ENCODE data around the gene SASH1.

The SASH1 gene

DNA sequence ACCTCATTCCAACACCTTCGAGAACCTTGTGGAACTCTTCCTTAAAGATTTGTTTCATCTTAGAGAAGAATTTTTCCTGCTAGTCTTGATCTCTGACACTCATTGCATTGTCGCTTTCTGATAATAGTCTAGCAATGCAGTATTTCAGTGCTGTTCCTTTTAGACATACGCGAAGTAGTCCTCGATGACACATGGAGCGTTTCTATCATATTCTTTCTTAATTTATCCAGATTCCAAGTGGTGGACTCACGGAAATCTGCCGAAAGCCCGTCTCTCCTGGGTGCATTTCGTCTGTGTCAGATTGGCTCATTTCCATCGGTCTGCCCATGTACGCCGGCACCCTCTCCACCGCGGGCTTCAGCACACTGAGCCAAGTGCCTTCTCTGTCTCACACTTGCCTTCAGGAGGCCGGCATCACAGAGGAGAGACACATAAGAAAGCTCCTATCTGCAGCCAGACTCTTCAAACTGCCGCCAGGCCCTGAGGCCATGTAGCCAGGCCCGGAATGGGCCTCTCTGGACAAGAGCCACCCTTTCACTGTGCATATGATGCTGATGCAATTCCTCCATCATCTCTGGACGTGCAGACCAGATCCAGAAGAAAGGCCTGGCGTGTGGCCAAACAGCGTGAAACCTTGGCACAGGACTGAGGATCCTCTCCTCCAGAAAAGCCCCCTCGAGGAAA, 205.6 kb downstream of the SASH1 start:
- DNase-seq (ENCODE audit: low read depth in 3 of 3), result no peak

DNA sequence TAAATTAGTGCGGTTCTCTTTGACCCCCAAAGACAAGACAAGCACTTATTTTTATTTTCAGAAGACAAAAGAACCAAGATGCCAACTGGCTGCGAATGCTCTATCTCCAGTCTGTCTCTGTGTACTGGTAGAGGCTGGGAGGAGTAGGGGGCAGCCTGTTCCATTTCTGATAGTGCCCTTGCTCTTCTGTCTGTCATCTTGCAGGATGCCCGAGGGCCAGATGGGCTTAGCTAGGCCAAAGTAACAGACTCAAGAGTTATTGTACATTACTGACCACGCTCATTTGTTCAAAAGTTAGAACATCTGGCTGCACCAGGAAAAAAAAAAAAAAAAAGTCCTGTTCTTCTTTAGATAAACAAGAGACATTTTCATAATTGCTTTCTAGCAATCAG, 206.1 kb downstream of the SASH1 start:
- no peak for DNase-seq (ENCODE audit: low read depth in 3 of 3)

DNA sequence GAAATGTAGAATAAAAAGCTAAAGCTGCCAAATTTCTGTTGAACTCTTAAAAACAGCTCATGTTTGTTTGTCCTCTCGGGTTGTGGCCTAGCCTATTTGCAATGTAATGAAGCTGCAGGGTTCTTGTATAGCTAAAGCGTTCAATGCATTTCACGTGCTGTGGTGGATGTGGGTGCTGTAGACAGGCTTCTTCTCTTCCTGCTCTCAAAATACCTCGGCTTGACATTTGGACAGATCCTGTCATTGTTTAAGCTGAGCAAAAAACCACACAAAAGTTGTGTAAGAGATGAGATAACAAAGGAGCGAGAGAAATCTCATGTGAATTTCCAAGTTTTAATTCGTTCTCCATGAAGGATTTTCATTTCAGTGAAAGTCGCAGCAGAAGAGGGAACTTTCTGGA, 207.9 kb downstream of the SASH1 start:
- DNase-seq (ENCODE audit: low read depth in 3 of 3), result no peak

DNA sequence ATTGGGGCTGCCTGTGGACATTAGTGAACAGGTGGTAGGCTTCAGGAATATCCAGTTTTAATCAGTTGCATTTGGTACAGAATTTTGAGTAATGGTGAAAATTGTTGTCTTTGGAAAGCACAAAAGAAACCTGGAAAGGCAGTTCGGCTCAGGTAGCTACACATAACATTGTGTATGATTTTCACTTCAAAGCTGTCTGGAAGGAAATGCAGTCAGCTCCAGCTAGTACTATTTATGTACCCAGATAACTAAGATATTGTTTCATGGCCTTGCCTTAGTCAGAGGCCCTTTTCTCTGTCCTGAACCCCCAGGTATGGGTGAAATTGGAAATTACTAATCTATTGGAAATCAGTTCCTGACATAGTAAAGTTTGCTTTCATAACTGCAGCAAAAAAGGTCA, 208.6 kb downstream of the SASH1 start:
- no peak for DNase-seq (ENCODE audit: low read depth in 3 of 3)

DNA sequence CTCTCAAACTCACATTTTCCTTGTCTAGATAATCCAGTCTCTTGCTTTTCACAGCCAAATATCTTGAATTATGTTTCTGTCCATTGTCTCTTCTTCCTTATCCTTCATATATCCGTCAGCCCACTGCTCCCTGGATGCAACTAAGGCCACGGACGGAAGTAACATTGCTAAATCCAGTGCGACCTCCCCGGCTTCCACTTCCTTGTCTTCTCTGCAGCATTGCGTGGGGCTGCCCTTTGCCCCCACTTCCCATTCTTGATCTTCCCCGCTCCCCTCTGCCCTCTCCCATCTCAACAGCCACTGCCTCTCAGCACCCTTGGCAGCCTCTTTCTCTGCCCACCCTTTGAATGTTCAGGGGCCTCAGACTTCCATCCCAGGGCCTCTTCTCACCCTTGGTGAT, 213.8 kb downstream of the SASH1 start:
- no peak for DNase-seq (ENCODE audit: low read depth in 3 of 3)

DNA sequence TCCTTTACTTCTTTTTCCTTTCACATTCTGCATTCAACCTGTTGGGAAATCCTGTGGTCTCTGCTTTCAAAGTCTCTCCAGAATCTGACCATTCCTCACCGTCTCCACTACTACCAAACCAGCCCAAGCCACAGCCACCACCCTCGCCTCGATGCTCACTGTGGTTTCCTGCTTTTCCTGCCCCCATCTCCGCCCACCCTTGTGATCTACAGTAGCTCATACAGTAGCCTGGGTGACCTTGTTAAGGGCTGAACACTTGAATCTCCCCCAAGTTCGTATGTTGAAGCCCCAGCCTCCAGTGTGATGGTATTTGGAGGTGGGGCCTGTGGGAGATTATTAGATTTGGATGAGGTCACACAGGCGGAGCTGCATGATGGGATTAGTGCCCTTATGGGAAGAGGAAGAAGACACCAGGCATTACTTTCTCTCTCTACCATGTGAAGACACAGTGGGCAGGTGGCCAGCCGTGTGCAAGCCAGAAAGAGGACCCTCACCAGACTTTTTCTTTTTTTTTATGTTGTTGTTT, 215.2 kb downstream of the SASH1 start:
- no peak for DNase-seq (ENCODE audit: low read depth in 3 of 3)

DNA sequence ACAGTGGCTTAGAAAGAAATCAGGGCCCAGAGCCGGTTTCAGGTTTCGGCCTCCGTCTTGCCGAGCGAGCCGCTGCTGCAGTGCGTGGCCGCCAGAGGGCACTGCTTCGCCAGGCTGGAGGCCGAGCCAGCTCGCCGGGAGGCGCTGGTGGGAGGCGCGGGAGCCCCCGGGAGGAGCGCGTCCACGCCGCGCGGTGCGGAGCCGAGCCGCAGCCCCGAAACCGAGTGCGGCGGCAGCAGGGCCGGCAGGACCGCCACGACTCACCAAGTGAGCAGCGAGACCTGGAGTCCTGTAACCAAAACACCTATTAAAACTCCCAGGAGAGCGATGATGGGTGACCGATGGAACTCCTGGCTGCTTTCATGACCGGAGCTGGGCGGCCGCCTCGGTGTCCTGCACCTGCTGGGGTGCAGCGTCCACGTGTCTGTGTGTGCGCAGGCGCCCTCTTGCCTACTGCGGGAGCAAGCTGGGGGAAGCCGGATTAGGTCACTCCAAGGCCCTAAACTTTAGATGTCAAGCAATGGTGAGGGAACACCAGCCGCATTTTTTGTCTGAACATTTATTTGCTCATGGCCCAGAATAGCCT, 217.3 kb downstream of the SASH1 start:
- DNase-seq (ENCODE audit: low read depth in 3 of 3), result peak; percentile 35 to 61 (median 48)

DNA sequence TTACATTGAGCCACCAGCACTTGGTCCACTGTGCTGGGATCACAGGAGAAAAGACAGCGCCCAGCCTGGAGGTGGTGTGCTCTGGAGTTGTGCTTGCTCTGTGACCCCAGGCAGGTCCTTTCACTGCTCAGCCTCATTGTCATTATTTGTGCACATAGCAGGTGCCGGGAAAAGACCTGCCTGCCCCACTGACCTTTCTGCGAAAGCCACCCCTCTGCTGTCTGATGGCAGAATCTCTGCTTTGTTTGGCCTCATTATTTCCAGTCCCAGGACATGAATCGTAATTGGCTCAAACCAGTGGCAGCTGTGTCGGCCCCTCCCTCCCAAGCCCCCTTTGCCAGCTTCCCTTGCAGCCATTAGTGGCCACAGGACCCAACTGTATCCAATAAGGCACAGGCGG, 219.0 kb downstream of the SASH1 start:
- no peak for DNase-seq (ENCODE audit: low read depth in 3 of 3)

DNA sequence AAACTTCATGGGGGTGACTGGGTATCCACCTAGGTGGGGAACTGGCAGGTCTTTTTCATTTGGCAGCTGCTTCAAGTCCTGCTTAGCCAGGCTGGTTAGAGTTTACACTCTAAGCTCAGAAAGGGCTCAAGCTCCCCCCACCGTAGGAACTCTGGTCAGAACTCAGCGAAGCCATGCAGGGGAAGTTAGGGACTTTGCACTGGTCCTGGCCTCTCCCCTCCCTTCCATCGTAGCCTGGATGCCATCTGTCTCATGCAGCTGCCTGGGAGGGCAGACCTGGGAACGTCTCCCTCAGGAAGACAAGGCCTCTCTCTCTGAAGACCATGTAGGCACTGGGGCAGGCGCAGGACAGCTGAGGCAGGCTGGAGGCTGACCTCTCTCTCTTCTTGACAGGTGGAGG, 220.4 kb downstream of the SASH1 start:
- no peak for DNase-seq (ENCODE audit: low read depth in 3 of 3)

DNA sequence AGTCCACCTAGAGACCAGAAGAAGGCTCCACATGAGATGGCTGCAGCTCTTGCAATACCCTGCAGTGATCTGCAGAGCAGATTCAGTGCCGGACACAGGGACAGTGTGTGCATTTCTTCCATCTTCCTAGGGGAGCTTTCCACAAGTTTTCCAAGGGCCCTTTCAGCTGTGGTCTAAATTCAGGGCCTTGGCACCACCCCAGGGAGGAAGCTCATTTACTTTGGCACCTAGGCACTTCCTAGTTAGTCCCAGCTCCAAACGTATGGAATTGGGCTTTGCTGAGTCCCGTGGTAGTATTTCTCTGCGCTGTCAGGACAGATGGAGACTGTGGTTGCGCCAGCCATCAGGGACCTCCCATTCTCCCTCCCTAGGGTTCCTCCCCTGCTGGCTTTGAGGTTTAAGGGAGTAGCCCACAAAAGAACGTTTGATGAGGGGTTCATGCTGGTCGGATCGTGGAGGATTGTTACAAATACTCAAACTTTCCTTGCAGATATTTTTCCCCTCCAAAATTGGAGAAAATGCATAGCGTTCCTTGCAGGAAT, 221.9 kb downstream of the SASH1 start:
- no peak for DNase-seq (ENCODE audit: low read depth in 3 of 3)

DNA sequence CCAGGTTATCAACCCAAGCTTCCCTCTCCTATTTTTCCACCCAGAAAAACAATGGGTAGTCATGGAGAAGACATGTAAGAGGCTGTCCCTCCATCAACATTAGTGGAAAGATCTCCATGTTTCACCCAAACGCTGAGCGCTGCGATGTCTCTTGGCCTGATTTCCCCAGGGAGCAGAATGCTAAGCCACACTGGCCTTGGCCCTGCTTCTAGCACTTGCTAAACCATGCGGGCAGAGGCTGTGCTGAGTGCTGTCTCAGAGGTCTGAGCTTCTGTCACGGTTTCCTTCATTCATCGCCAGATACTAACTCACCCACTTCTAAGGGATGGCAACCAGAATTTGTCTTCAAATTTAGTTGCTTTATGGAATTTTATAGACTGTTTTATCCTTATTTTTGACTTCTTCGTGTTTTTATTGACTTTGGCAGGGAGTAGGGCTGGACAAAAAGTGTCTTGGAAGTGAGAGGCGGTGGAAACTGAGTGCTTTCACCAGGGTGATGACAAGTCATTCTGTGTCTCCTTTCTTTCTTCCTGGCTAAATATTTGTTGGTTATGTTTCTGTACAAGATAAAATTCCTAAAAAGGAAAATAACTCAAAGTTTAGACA, 222.8 kb downstream of the SASH1 start:
- no peak for DNase-seq (ENCODE audit: low read depth in 3 of 3)

DNA sequence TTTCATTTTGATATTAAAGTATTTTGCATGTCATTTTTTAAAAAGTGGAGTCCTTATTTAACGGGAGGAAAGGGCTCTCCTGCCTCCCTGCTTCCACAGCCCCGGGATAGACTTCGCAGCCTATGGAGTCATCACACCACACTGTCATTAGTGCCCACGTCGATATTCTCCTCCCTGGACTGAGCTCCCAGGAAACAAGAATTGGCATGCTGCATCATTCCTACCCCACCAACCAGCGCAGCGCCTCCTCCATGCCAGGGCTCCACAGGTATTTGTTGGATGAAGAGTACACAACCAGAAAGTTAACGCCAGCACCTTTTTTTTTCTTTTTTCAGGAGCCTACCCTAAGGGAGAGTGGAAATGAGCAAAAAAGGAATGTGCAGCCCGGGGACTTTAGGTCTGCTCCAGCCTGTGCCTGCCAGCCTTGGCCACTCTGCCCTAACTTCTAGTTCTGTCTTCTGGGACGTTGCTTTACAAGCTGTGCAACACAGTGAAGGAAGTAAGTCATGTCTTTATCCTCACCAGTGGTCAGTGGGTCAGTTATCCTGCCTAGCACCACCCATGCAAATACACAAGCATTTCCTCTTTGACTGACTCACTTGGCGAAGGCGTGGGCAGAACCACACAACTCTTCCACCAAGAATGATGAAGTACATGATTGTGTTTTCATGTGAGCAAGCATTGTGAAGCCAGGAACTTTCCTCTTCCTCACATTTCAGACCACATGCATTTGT, 223.5 kb downstream of the SASH1 start:
- no peak for DNase-seq (ENCODE audit: low read depth in 3 of 3)

DNA sequence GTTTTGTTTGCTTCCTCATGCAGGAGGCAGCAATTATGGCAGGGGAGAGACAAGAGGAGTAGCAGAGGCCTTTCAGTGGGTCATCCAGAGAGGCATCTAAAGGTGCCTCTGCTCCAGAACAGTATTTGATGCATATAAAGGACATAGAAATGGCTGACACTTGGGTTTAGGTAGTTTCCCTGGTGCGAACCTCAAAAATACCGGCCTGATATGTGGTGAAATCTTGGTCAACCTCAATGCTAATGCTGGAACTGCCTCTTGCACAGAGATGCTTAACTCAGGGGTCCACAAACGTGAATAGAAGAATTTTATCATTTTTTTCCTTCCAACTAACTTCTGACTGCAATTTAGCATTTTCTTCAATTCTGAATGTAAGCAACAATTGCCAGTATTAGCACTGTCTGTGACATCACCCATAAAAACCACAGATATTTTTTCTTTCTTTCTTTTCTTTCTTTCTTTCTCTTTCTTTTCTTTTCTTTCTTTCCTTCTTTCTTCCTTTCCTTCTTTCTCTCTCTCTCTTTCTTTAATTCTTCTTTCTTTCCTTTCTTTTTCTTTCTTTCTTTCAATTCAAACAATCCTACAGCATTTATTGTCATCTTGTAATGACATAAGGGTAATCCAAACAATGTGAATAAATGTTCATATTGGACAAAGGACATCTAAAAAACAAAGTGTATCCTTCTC, 224.2 kb downstream of the SASH1 start:
- no peak for DNase-seq (ENCODE audit: low read depth in 3 of 3)

DNA sequence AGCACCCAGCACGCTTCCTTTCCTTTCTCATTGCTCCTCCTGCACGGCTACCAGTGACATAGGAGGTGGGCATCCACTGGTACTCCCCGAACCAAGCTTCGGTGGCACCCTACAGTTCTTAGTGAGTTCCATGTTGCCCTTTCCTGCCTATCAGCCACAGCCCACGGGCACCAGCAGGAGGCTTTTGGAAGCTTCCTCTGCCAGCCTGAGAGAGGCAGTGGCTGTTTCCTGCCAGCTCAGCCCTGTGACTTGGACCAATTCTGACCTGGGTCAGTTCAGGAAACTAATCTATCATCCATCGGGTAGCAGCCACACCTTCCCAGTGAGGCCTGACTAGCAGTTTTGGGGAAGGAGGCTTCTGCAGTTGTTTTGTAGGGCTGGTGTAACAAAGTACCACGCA, 227.8 kb downstream of the SASH1 start:
- DNase-seq (ENCODE audit: low read depth in 3 of 3), result no peak

DNA sequence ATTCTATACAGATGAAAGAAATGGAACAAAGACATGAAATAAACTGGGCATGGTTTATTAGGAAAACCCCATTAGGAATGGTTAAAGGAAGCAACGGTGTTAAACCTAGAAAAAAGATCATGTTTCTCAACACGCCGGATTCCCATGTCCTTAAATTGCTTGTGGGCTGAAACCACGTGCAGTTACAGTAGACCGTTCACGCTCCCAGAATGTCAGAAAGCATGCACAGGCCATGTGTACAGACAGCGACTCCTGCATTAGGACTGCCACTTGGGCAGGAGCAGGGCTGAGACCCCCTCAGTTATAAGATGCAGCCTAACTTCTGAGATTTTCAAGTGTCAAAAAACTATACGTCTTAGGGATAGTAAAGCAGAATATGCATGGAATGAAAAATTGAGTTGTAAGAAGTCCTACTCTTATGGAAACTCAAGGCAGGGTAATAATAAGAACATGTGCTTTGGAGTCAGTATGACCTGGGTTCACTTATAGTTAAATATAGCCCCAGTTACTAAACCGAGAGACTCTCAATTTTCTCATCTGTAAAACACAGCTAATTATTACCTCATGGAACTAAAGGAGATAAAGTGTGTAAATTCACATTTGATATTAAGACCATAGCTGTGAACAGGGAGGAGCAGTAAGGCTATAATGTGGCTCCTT, 230.2 kb downstream of the SASH1 start:
- no peak for DNase-seq (ENCODE audit: low read depth in 3 of 3)

DNA sequence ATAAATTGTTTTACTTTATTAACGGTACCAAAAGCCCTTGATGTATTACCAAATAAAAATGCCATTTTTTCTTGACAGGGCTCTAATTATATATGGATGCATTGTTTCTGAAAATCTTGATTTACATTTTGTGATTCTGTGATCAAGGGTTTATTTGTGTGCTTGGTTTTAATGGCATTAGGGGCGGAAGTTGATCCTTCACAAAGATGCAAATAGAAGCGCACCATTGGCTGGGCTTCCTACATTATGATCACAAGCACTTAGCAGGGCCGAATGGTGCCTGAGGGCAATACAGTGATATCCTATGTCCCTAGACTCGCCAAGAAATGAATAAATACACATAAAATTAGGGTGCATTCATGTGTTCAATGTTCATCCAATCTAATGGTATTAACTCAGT, 231.3 kb downstream of the SASH1 start:
- DNase-seq (ENCODE audit: low read depth in 3 of 3), result no peak

DNA sequence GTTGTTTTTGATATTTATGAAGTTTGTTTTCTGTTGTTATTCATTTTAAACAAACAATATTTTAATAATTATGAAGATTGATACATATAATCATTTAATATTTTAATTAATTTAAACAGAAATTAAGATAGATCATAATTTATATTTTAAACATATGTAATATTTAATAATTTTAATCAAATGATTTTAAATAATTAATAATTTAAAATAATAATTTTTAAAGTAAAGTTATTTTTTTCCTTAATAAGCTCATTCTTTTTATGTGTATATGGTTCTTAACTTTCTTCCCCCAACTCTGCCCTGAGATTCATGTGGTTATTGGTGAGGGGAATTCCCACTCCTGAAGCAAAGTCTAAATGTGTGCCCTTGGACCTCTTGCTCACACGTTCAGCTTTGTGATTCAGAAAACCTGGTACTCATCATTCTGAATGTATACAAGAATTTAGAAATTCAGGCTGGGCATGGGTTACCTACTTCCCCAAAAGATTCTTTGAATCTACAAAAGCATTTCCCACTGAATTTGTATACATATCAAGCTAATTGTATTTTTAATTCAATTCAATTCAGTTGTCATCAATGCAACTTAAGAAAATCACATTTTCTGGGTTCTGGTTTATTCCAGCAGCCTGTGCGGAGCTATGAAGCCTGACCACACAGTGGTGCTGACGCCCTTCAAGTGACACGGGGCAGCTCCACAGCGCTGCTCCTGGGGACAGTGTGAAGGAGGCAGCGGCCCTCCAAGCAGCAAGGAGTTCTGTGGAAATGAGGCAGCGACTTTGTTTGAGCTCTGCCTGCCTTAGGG, 235.2 kb downstream of the SASH1 start:
- DNase-seq (ENCODE audit: low read depth in 3 of 3), result peak in 1 of 3 experiments; percentile 27

DNA sequence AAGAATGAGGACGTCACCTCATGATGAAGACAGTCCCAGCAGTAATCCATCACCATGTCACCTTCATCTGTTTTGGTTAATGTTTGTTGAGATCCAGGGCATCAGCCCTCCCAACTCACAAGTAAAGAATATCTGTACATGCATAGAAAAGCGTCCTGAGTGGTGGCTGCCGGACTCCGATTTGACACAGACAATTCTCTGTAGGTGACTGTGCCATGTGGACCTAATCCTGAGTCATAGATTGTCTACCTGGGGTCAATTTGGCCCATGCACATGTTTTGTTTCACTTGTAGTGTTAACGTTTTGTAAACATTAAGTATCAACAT, 235.8 kb downstream of the SASH1 start:
- no peak for DNase-seq (ENCODE audit: low read depth in 3 of 3)

DNA sequence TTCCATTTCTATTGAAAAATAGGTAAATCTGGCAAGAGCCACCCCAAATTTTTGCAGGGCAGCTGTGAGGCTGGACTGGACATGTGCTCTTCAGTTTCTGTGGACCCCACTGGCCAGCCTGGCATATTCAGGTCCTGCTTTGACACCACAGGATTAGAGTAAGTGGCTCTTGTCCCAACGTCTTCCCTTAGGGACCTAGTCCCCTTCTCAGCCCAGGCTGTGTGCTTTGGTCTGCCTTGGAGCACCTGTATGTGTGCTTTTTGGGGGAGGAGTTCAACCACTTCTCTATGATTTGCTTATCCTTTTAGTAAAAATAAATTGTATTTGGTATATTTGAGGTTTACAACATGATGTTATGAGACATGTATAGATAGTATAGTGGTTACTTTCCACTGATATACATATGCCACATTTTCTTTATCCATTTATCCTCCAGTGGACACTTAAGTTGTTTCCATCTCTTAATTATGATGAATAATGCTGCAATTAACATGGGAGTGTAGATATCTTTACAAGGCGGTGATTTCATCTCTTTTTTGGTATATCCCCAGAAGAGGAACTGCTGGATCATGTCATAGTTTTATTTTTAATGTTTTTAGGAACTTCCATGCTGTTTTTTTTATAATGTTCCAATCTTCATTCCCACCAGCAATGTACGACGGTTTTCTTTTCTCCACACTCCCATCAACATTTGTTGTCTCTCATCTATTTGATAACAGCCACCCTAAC, 236.4 kb downstream of the SASH1 start:
- DNase-seq (ENCODE audit: low read depth in 3 of 3), result no peak

DNA sequence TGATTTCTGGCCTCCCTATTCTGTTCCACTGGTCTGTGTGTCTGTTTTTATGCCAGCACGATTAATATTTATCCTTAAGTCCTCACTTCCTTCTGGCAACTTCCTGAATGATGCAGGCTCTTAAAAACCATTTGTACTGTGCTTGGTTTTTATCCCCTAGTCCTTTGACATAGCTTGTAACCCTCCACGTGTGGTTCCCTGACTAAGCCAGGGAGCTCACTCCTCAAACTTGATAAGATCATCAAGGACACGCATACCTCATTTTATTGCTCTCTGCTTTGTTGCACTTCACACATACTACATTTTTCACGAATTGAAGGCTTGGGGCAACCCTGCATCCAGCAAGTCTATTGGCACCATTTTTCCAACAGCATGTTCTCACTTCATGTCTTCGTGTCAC, 237.8 kb downstream of the SASH1 start:
- DNase-seq (ENCODE audit: low read depth in 3 of 3), result no peak
